Measurements from ENCODE around the gene ARHGEF28. TPM values are rescaled to one million over a fixed set of nuclear protein-coding genes. Genes with fewer than 3 reads are reported as not detected.

The ARHGEF28 gene
- total and polyA plus RNA-seq, 2 of the 4 experiments (the other 2 are of a cell fraction), result 3.6 to 16.0 TPM

DNA sequence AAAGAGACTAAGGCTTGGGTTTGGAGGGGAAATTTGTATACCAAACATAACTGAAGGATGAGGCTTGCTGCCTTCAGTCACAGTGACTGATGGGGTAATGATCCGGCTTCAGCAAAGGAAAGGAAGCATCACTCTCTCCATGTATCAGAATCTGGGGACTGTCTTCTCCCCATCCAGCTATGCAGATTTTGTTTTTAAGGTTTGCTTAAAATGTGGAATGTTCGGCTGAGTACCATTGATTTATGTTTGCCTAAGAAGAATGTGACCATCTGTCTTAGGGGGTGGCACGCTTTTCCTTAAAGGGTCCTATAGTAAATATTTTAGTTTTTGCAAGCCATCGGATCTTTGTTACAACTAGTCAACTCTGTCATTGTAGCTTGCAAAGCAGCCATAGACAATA lies 291.9 kb downstream of the ARHGEF28 start:
- DNase-seq, result no peak
- H3K27ac ChIP-seq (ENCODE audit: insufficient read depth, low read length), result no peak overlapping the region
- intact Hi-C loops (cut with micrococcal nuclease), result no loop called here

More for the DNA sequence above, 291.9 kb downstream of the ARHGEF28 start:
- no peak overlapping the region for H2AFZ ChIP-seq (replicated peaks; ENCODE audit: low read length, poor library complexity)
- H2AK5ac ChIP-seq (ENCODE audit: low read depth, low read length), result no peak overlapping the region
- no peak overlapping the region for H2BK15ac ChIP-seq (ENCODE audit: low read depth, low read length)
- ChIA-PET CTCF (no interaction called here), POLR2A (ENCODE audit: unreplicated experiment) (no interaction called here)
- H4K20me1 ChIP-seq (ENCODE audit: insufficient read depth, low read length), result no peaks in the 10 kb centered on the region
- no peak overlapping the region for H3K23ac ChIP-seq (ENCODE audit: low read depth, low read length)
- H3K4me2 ChIP-seq (ENCODE audit: low read depth, low read length), result no peak overlapping the region
- no peak overlapping the region for H3K9ac ChIP-seq (ENCODE audit: low read depth, low read length)
- TF ChIP-seq BHLHE40 (IDR thresholded peaks at IDR 0.05; ENCODE audit: low read depth, low read length) (no peak), NFE2L2 (IDR thresholded peaks at IDR 0.05; ENCODE audit: low read depth, low read length) (no peak), CEBPB (IDR thresholded peaks at IDR 0.05; ENCODE audit: low read depth, low read length) (no peak)
- TF ChIP-seq, protein P1, sequence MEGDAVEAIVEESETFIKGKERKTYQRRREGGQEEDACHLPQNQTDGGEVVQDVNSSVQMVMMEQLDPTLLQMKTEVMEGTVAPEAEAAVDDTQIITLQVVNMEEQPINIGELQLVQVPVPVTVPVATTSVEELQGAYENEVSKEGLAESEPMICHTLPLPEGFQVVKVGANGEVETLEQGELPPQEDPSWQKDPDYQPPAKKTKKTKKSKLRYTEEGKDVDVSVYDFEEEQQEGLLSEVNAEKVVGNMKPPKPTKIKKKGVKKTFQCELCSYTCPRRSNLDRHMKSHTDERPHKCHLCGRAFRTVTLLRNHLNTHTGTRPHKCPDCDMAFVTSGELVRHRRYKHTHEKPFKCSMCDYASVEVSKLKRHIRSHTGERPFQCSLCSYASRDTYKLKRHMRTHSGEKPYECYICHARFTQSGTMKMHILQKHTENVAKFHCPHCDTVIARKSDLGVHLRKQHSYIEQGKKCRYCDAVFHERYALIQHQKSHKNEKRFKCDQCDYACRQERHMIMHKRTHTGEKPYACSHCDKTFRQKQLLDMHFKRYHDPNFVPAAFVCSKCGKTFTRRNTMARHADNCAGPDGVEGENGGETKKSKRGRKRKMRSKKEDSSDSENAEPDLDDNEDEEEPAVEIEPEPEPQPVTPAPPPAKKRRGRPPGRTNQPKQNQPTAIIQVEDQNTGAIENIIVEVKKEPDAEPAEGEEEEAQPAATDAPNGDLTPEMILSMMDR (conservative IDR thresholded peaks at IDR 0.05; ENCODE audit: low read depth, low read length), result no peak
- in situ Hi-C loops (cut with MboI; ENCODE audit: low sequenced_read_pairs) (loop anchor here (25.0 kb wide), 1 partner anchor 994 kb away; no protein-coding TSS in a partner anchor), dilution Hi-C loops (cut with HindIII; ENCODE audit: low sequenced_read_pairs, unreplicated experiment) (no loop called here)
- H3K56ac ChIP-seq (ENCODE audit: extremely low read depth, insufficient read depth, low read length), result no peak overlapping the region
- no peak for ATAC-seq (ENCODE audit: low read depth)
- H2BK20ac ChIP-seq (ENCODE audit: low read depth, low read length), result no peak overlapping the region
- no CpG with 5 or more reads among the region's 4 CpGs for WGBS, 2 experiments (ENCODE audit: extremely low coverage in 2 of 2, insufficient read length in 1 of 2)
- no peak overlapping the region for H4K5ac ChIP-seq (ENCODE audit: low read depth, low read length)
- no peaks in the 10 kb centered on the region for H3K36me3 ChIP-seq (ENCODE audit: control insufficient read depth, insufficient read depth, low read length)
- no peak overlapping the region for H4K91ac ChIP-seq (ENCODE audit: insufficient read depth, low read depth, low read length)
- H2AK9ac ChIP-seq (replicated peaks; ENCODE audit: low read depth, low read length, poor library complexity), result no peak overlapping the region
- H4K8ac ChIP-seq (ENCODE audit: low read depth in 2 of 2, low read length in 2 of 2), result no peak overlapping the region
- H2BK5ac ChIP-seq (ENCODE audit: low read depth, low read length, poor library complexity, severe bottlenecking), result no peak overlapping the region
- no peak overlapping the region for H3K14ac ChIP-seq (replicated peaks; ENCODE audit: low read depth, low read length)
- BruUV-seq (replicated peaks), result no TSS peak
- H3K79me1 ChIP-seq (ENCODE audit: low read depth in 1 of 2, low read length in 2 of 2), result no peaks in the 10 kb centered on the region
- peaks cover 2% of the 10 kb centered on the region; the same call in 1 of the 2 replicates for H3K4me1 ChIP-seq (ENCODE audit: control insufficient read depth, insufficient read depth, low read length)
- H3K9me3 ChIP-seq (ENCODE audit: control insufficient read depth, insufficient read depth, low read length), result no peaks in the 10 kb centered on the region
- peaks cover 6% of the 10 kb centered on the region for H3K9me1 ChIP-seq (ENCODE audit: insufficient read depth, low read length)
- H3K27me3 ChIP-seq (ENCODE audit: control insufficient read depth, insufficient read depth, low read length), result no peaks in the 10 kb centered on the region
- H3K18ac ChIP-seq (ENCODE audit: low read depth, low read length), result no peak overlapping the region
- no peak overlapping the region for H2BK120ac ChIP-seq (ENCODE audit: low read depth, low read length)
- no peak overlapping the region for H3K4me3 ChIP-seq (ENCODE audit: insufficient read depth, low read depth, low read length)
- no peak overlapping the region for H3K4ac ChIP-seq (ENCODE audit: low read depth, low read length)
